ENCODE measurements around the gene PAQR7. TPM values are rescaled to one million over a fixed set of nuclear protein-coding genes. Genes with fewer than 3 reads are reported as not detected.

PAQR7 gene
- total RNA-seq, 1 donor from 2014 or later: 1.8 TPM

DNA sequence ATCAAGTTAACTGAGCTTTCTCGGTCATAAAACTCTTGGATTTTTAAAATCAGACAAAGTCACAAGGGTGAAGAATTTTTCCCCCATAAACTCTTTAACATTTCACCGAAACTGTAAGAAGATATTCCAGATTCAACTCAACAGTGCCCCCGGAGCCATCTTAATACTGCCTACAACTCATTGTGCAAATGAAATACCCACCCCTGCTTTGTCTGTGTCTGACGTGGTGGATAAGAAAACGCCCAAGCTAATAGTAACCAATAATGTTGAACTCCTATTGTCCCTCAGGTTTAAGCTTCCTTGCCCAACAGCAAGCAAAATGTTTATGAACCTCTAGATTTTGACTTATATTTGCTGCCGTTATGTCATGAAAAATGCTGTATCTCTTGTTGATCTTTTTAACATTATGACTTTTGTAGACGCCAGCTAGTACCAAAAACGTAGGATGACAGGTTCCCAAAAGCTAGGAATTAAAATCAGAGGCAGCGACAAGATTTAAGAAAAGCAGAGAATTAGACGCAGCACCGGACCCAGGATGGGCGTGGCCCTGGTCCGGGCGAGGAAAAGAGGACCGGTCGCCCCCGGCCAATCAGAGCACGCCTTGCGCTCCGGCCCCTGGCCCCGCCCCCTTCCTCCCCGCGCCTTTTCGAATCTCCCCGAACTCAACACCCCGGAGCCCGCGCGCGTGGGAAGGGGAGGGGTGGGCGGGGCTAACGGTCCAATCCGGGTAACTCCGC is 29.6 kb upstream of the PAQR7 start:
- intact Hi-C loops (cut with micrococcal nuclease): loop anchor here (1.0 to 10.0 kb wide), 14 partner anchors 10 to 1868 kb away; partner anchors contain the start of genes AUNIP, CEP85, DHDDS and GPN2

DNA sequence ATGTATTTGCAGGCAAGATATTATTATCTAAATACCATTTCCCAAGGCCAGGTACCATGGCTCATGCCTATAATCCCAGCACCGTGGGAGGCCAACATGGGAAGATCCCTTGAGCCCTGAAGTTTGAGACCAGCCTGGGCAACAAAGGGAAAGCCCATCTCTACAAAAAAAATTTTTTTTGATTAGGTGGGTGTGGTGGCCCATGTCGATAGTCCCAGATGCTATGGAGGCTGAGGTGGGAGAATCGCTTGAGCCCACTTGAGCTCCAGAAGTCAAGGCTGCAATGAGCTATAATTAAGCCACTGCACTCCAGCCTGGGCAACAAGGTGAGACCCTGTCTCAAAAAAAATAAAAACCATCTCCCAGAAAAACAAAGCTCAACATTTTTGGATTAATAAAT is 28.5 kb upstream of the PAQR7 start:
- intact Hi-C loops (cut with micrococcal nuclease): loop anchor here (2.0 to 10.0 kb wide), 5 partner anchors 29 to 1869 kb away; partner anchors contain the start of genes GPN2, HMGN2, PAQR7 and STX12

DNA sequence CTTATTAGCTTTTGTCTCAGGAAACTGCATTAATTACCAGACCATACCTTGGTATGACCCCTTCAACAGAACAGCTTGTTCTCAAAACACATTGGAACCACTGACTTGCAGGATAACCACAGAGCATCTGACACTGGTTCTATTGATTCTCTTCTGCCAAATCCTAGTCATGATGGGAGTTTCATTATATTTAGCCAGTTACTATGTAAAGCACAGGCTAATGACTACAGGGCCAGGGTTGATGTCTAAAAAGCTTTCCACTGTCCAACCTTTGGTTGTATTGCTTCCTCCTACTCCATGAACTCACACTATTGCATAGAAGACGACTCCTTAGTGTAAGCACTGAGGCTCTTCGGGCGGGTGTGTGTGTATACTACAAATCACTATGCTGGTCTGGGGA is 27.0 kb upstream of the PAQR7 start:
- intact Hi-C loops (cut with micrococcal nuclease): loop anchor here (10.0 kb wide), 2 partner anchors 568 to 992 kb away; partner anchors contain the start of genes GPN2 and TMEM50A

DNA sequence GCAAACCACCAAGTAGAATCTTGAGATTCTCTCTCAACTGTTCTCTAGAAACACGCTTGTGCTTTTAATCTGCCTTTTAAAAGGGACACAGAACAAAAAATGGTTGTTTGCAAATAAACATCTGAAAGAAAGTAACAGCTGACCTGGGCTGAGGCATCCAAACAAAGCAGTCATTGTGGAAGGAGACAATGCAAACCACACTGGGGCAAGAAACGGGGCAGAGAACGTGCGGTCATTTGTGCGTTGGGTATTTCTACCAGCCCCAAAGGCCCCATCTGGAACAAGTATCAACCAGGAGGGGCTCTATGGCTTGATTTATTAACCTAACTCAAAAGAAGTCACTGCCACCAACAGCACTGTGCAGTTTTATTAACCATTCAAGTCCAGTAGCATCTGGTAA is 24.7 kb upstream of the PAQR7 start:
- intact Hi-C loops (cut with micrococcal nuclease): loop anchor here (10.0 kb wide), 2 partner anchors 565 to 995 kb away; partner anchors contain the start of genes GPN2 and TMEM50A

DNA sequence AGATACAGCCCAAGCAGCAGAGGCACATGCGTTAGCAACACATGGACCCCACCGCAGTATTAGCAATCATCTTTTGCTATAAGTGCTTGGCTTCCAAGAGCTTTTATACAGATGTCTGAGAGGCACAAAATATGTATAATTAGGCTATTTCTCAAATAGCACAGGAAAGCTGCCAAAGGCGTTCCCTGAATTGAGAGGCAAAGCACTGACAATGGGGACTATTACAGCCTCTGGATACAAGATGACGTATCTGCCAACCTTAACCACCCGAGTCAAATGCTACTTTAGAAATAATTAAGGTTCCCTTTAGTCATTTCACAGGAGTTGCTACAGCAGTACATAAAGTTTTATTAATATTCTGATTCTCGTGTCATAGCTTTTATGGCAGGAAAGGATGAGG is 24.3 kb upstream of the PAQR7 start:
- intact Hi-C loops (cut with micrococcal nuclease): loop anchor here (10.0 kb wide), 2 partner anchors 565 to 995 kb away; partner anchors contain the start of genes GPN2 and TMEM50A

DNA sequence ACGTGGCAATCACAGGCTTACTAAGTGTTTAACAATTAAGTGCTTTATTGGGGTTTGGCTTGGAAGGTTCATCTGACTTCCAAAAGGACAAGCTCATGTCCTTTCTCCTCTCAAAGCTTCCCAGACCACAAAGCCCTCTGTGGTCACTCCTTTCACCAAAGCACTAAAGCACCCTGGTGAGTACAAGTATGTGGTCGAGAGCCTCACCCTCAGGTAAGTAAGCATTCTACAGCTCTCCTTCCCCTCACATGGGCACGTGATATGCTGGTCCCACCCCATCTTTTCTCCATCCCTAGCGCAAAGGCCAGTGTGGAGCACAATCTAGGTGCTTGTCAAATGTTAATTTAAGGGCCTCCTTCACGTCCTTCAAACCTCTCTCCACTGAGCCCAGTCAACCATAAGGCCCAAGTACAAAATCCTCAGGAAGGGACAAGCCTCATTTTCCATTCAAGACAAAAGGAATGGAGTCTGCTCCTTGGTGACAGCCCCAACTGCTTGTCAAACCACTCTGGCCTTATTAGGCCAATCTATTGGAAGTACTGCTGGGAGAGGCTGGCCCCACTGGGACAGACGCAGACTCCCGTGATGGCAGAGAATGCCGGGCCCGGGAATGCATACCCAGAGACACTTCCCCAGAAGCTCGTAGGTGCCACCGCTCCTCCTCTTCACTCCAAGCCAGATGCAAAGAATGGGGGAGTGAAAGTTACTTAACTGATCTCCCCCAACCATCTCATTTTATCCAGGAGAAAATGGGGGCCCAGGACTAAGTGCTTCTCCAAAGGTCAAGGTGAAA is 22.9 kb upstream of the PAQR7 start:
- intact Hi-C loops (cut with micrococcal nuclease): no loop called here

DNA sequence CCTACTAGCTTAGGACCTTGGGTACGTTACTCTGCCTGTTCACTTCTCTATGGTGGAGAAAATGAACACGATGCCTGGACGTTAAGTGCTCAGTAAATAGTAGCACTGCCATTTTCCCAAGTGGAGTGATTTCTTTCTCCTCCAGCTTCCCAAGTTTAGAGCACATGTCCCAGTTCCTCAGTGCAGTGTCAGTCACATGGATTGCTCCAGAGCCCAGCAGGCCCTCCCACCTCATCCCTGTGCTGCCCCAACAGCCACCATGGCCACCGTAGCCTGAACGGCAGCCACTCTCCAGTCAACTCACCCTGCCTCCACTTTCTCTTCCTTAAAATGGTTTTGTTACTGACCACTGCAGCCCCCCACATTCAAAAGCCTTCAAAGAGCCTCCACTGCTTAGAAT is 22.2 kb upstream of the PAQR7 start:
- intact Hi-C loops (cut with micrococcal nuclease): no loop called here

GRCh38 chr1:25896266-25896665 is 20.8 kb upstream of the PAQR7 start:
- intact Hi-C loops (cut with micrococcal nuclease): no loop called here

DNA sequence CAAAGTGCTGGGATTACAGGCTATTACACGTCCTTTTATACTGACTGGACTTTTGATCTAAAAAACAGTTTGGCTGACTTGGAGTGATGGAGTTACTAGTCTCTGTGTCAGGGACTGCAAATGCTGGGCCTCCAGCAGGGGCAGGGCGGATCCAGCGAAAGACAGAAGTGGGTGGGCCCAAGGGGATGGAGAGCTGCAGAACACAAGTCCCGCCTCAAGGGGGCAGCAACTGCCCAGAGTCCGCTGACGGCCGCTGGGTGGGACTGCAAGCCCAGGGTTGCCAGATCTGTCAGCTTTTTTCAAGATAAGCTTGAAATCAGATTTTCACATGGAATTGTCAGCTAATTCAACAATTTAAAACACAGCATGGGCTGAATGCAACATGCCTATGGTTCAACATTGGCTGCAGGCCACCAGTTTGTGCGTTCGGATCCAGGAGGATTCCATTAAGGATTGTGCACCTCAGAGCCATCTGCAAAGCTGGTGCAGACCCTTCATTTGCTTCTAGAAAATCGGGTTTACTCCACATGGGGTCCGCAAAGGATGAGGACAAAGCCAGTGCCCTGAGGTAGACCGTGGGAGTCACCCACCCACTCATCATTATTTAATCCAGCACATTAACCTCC is 20.0 kb upstream of the PAQR7 start:
- intact Hi-C loops (cut with micrococcal nuclease): loop anchor here (1.0 to 2.0 kb wide), 8 partner anchors 10 to 250 kb away; partner anchors contain the start of genes AUNIP, PAFAH2 and PAQR7

DNA sequence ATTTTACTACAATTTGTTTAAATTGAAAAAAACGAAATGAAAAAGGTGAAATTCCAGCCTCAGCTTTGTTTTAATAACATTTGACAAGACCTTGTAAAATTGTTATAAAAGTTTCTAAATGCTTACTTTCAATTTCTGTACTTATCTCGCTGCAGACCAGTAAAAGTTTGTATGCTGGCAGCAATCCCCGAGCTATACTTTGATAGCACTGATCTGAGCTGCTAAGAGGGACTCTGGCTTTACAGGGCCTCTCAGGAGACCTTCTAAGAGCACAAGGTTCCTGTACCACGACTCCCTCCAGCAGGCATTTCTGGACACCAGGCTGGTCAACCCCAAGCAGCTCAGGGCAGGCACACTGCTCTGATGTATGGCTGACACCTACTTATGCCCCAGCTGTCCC is 17.6 kb upstream of the PAQR7 start:
- intact Hi-C loops (cut with micrococcal nuclease): no loop called here

DNA sequence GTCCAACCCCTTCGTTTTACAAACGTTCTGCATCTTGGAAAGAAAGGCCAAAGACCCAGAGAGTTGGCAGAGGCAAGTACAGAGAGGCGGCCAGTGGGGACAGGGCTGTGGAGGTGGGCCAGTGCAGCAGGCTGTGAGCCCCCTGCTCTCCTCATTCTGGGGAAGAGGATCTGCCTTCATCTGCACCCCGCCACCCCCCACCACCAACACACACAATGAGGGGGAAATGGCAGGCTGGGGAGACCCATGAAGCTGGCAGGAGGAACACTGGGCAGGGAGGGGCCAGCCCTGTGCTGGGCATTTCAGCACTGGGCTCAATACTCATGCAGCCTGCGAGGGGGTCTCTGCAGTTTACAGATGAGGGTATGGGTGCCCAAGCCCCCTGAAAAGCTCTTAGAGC is 16.1 kb upstream of the PAQR7 start:
- intact Hi-C loops (cut with micrococcal nuclease): no loop called here

GRCh38 chr1:25890239-25891034 is 14.9 kb upstream of the PAQR7 start:
- intact Hi-C loops (cut with micrococcal nuclease): no loop called here

DNA sequence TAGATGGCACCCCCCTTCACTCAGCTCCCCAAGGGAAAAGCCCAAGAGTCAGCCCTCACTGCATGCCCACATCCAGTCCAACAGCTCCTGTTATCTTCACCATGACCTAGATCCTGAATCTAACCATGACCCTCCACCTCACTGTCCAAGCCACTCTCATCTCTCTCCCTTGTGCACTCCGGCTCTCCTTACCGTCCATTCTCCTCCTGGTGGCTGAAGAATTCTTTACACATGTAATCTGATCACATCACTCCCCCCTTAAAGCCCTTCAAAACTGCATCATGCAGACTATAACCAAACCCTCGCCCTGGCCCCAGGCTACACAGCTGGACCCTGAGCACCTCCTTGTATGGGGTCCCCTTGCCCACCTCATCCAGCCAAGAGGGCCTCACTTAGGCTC is 14.0 kb upstream of the PAQR7 start:
- intact Hi-C loops (cut with micrococcal nuclease): no loop called here

DNA sequence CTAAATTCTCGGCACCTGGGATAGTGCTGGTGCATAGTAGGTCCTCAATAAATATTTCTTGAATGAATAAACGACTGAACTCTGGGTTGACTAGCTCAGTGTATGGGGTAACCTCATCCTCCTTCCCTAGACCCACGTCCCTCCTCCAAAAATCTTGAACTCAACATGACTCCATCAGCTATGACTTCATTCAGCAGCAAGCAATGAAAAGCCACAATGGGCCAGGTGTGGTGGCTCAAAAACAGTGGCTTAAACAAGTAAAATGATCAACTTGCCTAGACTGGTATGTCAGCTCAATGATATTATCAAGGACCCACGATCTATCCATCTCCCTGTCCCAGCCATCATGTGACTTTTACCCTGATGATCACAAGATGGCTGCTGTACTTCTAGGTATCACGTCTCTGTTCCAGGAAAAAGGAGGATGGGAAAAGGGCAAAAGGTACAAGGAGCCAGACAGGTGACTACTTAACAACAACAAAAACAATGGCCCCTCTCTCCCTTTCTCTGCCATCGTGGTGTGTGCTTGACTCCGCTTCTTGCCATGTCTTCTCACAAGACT is 13.0 kb upstream of the PAQR7 start:
- intact Hi-C loops (cut with micrococcal nuclease): no loop called here

GRCh38 chr1:25885602-25886001 is 10.1 kb upstream of the PAQR7 start:
- intact Hi-C loops (cut with micrococcal nuclease): no loop called here

DNA sequence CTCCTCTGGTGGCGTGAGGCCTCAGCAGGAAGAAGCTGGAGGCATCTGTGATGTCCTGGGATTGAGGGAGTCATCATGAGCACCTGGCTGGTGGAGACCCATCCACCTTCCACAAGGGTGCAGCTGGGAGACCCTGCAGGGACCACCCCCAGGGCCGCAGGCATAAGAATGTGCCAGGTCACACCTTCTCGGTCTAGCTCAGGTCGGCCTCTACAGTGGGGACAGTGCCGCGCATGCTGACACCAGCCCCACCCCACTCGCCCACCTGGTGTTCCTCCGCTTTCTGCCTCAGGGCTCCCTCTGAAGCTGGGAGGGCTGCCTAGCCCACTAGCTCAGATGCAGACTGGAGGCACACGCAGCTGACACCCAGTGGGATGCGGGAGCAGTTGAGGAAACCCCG is 5.8 kb upstream of the PAQR7 start:
- intact Hi-C loops (cut with micrococcal nuclease): no loop called here

GRCh38 chr1:25880518-25880917 is 5.0 kb upstream of the PAQR7 start:
- intact Hi-C loops (cut with micrococcal nuclease): no loop called here

GRCh38 chr1:25879675-25880074 is 4.2 kb upstream of the PAQR7 start:
- intact Hi-C loops (cut with micrococcal nuclease): no loop called here

DNA sequence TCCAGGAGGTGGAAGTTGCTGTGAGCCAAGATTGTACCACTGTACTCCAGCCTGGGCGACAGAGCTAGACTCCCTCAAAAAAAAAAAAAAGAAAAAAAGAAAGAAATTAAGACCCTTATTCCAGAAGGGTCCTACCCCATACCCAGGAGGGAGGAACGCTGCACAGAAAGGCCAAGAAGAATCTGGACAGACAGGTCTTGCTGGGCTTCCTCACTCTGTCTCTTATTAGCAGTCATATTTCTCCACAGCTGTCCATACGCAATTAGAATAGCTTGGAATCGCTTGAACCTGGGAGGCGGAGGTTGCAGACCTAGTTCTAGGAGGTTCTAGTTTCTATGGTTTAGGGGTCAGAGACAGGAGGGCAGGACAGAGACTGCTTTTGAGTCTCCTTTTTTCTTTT is 3.2 kb upstream of the PAQR7 start:
- intact Hi-C loops (cut with micrococcal nuclease): no loop called here

- intact Hi-C loops (cut with micrococcal nuclease): no loop called here
These were observed 1.6 kb upstream of the PAQR7 start for GRCh38 chr1:25877155-25877554.

DNA sequence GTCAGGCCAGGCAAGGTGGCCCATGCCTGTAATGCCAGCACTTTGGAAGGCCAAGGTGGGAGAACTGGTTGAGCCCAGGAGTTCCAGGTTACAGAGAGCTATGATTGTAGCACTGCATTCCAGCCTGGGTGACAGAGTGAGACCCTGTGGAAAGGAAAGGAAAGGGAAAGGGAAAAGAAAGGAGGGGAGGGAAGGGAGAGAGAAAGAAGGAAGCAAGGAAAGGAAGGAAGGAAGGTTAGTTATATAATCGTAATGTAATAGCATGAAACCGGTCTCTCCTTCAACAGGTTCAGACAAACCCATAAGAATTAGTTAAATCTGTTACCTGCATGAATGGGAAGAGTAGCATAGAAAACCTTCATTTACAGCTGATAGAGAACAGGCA is 1.2 kb upstream of the PAQR7 start:
- intact Hi-C loops (cut with micrococcal nuclease): no loop called here
